NCI-H748 (cell line): ENCODE results near the gene ZNF80.

ENCODE experiments used
- DNase-seq: peaks from one replicate; lab custom pipeline; 2025; ENCODE audit not compliant: unreplicated experiment; lab: John Stamatoyannopoulos, UW

Gene ZNF80

DNA sequence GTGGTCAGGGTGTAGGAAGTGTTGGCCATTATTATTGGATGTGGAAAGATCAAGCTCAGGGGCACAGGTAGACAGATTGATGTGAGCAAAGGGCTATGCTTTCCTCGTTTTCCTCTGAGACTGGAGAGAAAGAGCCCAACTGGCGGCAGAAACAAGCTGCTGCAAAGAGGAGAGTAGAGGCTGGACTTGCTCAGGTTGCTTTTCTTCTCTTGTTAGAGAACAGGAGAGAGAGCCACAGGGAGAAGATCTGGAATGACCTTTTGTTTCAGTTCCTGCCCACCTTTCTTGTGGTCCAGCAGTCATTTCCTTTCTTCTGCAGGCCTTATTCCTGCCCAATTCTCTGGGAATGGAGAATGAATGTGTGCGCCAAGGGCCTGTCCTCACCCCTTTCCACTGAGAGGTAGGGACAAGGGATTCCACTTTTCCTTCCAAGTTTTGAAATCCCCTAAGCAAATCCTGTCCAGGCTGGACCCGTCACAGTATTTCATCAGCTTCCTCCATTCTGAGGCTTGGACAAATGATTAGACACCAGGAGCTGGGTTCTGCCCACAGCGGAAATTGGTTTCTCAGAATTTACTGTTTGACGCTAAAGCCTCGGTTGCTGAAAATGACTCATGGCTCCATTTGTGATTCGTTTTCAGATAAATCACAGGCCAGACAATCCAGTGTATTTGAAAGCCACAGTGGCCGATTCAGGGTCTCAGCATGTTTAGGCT lies 16.1 kb downstream of the ZNF80 start:
- no peak for DNase-seq

GRCh38 chr3:114219741-114220140 lies 17.6 kb downstream of the ZNF80 start:
- no peak for DNase-seq

DNA sequence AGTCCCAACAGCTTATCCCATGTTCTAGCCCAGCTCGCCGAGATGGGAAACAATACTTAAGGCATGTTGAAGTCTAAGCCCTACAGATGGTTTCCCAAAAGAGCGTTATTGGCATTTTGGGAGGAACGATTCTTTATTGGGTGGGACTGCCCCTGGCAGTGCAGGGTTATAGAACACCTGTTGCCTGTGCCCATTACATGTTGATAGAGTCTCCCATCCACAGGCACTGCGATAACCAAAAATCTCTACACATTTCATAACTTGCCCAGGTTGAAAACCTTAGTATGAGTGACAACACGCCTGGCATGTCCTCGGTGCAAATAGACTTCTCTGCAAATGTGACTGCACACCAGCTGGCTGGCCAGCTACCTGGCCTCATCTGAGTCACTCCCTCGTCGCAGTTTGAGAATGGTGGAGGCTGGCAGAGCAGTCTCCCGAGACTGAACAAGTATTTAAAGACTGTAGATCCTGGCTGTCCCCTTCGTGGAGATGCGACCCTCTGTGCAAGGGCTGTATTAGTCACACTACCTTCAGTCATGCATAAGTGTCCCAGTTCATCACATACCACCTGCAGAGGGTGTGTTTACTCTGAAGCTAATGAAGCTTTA lies 18.7 kb downstream of the ZNF80 start:
- no peak for DNase-seq

DNA sequence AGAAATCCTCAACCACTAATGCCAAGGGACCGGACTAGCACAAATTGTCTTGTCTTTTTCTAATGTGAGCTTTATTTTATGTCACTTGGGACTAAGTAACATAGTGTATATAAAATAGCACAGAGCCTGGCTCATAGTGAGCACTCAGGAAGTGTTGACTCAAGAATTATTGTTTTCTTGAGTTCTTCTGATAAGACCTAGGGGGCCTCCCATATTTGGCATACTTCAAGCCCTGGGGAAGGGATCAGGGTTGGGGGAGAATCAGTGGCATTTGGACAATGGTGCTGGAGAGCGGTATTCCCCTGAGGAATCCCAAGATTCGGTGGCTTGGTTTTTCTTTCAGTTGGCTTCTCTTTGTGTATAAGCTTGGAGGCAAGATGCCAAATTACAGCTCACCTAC lies 19.4 kb downstream of the ZNF80 start:
- DNase-seq: no peak

GRCh38 chr3:114217266-114217665 lies 20.1 kb downstream of the ZNF80 start:
- no peak for DNase-seq

DNA sequence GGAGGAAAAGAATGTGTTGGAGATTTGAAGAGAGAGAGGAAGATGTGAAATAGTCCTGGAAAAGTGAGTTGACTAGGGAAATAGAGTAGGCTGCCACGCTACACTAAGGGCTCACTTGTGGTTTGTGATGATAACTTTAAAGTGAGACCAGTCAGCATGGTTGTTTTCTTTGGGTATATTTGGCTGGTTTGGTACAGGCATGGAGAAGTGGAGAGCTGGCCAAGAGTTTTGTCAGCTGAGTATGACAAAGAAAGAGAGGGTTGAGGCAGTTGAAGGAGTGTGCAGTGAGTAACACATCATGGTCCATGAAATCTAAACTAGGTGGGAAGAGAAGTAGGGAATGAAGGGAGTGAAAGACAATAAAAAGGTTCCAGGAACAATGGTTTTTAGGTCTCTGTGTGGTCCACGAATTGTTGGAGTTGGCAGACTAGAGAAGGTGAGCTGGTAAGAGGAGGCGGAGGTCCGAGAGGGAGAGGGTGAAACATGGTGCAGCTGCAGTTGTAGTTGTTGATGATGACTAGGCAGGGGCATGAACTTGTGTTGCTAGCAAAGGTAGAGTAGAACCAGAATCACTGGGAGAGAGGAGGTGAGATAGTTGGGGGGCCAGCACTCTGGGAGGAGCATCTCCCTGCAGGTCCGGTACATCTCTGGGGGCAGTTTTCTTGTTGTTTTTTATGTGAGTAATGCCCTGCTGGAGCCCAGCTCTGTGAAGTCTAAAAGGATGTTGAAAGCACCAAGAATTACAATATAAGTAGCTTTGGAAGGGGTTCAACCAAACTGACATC lies 21.0 kb downstream of the ZNF80 start:
- DNase-seq: no peak

DNA sequence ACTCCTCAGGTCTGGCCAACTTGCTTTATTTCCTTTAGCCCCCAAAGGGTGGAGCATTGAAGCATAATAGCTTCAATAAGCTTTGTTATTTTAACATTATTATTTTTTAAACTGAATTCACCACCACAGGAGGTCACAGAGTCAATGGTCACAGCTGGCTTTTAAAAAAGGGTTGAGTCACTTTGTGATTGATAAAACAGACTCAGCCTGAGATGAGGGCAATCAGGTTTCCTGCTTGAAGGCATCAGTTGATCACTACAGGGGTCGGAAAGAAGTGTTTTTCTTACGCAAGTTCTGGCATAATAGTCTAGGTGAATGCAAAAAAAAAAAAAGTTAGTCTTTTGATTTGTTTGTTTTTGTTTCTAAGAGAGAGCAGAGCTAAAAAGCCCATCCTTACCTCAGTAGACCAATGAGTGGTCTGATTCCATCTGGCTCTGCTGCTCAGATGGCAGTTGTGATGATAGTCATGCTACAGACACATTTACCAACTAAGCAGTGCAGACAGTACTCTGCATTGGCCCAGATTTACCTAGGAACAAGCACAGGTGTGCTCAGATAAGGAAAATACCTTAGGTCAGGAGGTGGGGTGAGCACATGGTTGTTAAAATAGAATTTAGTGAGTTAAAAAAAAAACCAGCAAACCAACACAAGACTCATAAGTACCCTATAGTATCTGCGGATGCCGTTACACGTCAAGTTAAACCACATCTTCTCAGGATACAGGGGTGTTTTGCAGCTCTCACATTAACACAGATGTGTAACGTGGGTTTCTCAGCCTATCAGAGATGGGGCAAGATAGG lies 22.6 kb downstream of the ZNF80 start:
- peak; percentile 47 for DNase-seq

DNA sequence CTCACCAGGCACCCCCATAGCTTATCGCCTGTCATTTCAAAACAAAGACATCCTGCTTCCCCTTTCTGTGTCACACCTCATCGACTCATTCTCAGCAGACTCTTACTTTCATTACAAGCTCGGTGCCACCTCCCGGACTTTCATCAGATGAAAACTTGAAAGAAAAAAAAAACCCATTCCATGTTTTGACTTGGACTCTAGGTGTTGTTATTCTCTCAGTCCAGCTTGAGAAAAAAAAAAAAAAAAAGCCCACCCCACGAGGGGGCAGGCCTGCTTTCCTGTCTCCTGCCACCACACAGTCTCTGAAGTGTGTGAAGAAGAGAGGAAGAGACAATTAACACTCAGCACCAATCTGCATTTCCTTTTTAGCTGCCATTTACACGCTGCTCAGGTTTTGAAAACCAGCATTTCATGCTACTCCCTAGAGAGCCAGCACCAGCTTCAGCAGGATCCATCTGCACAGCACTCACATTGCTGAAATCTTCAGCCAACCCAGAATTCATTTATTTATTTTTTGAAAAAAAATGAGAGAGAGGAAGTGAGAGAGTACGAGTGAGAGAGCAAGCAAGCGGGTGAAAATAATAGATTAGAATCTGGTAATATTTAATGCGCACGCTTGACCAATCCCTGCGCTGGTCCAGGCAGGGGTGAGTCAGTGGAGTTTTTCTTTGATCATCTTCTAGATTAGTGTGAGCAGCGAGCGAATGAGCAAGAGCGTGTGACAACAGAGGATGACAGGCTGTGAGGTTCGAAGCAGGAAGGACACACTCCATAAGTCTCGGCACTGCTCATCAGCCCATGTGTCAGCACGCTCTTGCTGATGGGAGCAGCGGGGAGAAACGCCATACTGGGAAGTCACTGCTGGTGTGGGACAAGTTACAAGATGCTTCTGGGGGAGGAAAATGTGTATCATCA lies 23.5 kb downstream of the ZNF80 start:
- DNase-seq: peak; percentile 59

DNA sequence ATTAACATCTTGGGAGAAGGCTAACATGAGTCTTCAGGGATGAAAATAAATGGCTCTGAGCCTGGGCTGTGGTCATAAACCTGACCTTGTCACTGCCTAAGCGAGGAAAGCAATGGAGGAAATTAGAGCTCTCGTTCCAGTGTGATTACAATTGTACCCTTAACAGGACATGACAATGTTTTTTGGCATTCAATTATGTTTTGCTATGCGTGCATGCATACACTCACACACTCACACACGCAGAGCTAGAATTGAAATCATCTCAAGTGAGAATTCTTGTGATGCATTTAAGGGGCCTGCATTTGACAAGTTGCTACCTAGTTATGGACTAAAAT lies 24.1 kb downstream of the ZNF80 start:
- DNase-seq: no peak

- no peak for DNase-seq
Observed at GRCh38 chr3:114212646-114213045, 24.7 kb downstream of the ZNF80 start.

GRCh38 chr3:114207768-114208167 lies 29.6 kb downstream of the ZNF80 start:
- no peak for DNase-seq

DNA sequence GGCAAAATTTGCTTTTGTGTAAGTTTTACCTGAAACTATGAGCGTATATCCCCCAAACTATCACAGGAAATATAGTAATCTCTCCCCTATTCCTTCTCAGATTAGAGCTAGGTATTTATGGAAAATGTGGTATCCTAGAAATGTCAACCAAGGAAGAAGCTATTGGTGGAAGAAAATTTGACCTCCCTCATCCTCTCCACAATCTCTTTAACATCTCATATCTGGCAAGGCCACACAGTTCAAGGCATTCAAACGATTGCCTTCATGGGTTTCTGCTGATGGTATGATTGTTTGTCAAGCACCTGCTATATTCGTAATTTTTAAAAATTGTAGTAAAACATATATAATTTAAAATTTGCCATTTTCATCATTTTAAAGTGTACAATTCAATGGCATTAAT lies 31.0 kb downstream of the ZNF80 start:
- no peak for DNase-seq

GRCh38 chr3:114205541-114205940 lies 31.8 kb downstream of the ZNF80 start:
- DNase-seq: no peak

- no peak for DNase-seq
Observed at GRCh38 chr3:114194750-114195149, 42.6 kb downstream of the ZNF80 start.

- no peak for DNase-seq
Observed at GRCh38 chr3:114192136-114192535, 45.2 kb downstream of the ZNF80 start.

- DNase-seq: no peak
Observed at GRCh38 chr3:114186501-114186900, 50.9 kb downstream of the ZNF80 start.
